Nephron progenitor cell (in vitro differentiated cells): ENCODE results near the gene MGLL.

ENCODE experiments used
- DNase-seq: peaks from one replicate; pipeline ENCODE4 v3.0.0; 2021
- H3K27ac Mint-ChIP-seq: 2 replicates; pipeline ENCODE4 v1.8.0; 2021; ENCODE audit warnings: mild to moderate bottlenecking, moderate library complexity, mixed read lengths
- H3K27me3 Mint-ChIP-seq: 2 replicates; pipeline ENCODE4 v1.8.0; 2021; ENCODE audit warnings: mild to moderate bottlenecking, low read depth, mixed read lengths; ENCODE audit not compliant: poor library complexity
- H3K36me3 Mint-ChIP-seq: 2 replicates; pipeline ENCODE4 v1.8.0; 2021; ENCODE audit warnings: low read depth, mixed read lengths
- H3K4me1 Mint-ChIP-seq: 2 replicates; pipeline ENCODE4 v1.8.0; 2021; ENCODE audit warnings: mixed read lengths
- H3K4me3 Mint-ChIP-seq: 2 replicates; pipeline ENCODE4 v1.8.0; 2021; ENCODE audit warnings: mild to moderate bottlenecking, moderate library complexity, mixed read lengths
- H3K9me3 Mint-ChIP-seq: 2 replicates; pipeline ENCODE4 v1.8.0; 2021; ENCODE audit warnings: mild to moderate bottlenecking, moderate library complexity, mixed read lengths
- TF ChIP-seq, protein P1 (sequence below): fragments of 200-600 bp; sonication (generic); IDR thresholded peaks from 2 replicates; pipeline ENCODE4 v1.5.0; 2021; ENCODE audit warnings: antibody characterized with exemption

Gene MGLL

DNA sequence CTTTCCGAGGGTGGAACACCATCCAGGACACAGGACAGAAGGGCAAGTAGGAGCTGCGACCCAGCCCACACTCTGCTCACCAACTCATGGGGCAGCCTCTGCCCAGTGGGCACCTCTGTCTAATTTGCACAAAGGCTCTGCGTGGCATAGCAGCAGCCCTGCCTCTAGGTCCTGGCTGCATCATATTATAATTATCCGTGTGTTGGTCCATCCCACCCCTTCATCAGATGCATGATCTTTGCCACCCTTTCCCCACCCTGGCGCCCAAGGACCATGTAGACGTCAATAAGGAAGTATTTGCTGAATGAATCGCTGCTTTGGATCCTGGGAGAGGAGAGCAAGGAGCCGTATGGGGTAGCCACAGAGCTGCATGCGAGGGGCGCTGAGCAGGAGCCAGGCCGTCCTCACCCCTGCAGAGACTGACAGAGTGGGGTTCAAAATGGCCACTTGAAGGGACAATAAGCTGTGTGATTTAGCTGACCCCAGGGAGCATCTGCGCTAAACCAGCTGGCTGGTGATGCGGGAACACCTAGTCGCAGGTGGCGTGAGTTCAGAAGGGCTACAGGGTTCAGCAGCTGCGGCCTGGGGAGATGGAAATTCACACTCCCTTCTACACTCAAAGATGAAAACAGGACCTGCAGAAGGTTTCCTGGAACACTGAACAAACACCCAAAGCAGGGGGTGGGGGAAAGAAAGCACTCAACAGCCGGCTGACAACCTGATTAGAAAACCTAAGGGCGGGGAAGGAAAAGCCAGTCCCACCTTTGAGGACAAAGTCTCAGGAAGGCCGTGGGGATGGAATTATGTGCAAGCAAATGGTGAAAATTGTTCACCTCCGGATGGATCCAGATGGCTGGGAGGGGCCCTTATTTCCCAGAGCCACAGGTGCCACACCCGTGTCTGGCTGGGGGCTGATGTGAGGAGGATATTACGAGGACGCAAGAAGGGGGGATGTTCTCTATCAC is 6.4 kb downstream of the MGLL start:
- Mint-ChIP-seq H3K9me3 (peaks cover 7% of the 10 kb centered on the region), H3K4me1 (peaks cover 40% of the 10 kb centered on the region), H3K27me3 (peaks cover 13% of the 10 kb centered on the region), H3K27ac (peak overlapping the region; percentile 11), H3K36me3 (no peaks in the 10 kb centered on the region), H3K4me3 (no peak overlapping the region)
- no peak for DNase-seq
- TF ChIP-seq, protein P1, sequence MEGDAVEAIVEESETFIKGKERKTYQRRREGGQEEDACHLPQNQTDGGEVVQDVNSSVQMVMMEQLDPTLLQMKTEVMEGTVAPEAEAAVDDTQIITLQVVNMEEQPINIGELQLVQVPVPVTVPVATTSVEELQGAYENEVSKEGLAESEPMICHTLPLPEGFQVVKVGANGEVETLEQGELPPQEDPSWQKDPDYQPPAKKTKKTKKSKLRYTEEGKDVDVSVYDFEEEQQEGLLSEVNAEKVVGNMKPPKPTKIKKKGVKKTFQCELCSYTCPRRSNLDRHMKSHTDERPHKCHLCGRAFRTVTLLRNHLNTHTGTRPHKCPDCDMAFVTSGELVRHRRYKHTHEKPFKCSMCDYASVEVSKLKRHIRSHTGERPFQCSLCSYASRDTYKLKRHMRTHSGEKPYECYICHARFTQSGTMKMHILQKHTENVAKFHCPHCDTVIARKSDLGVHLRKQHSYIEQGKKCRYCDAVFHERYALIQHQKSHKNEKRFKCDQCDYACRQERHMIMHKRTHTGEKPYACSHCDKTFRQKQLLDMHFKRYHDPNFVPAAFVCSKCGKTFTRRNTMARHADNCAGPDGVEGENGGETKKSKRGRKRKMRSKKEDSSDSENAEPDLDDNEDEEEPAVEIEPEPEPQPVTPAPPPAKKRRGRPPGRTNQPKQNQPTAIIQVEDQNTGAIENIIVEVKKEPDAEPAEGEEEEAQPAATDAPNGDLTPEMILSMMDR: no peak

DNA sequence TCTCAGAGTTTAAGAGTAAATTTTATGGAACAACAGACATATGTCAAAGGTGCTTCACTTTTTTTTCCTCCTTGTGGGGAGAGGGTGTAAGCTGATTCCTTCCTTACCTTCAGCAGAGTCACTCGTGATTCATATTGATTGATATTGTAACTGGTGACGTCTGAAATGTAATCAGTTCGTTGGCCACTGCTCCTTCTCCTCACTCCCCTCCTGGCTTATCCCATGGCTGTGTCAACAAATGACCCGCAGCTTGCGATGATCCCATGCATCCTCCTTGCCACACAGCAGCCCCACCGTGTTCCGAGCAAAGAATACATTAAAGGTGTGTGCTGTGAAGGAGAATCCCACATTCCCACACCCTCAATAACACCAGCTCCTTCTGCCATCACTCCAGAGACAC is 7.3 kb downstream of the MGLL start:
- no peak for DNase-seq
- Mint-ChIP-seq H3K9me3 (peaks cover 7% of the 10 kb centered on the region), H3K27ac (no peak overlapping the region), H3K4me1 (peaks cover 31% of the 10 kb centered on the region), H3K4me3 (no peak overlapping the region), H3K36me3 (no peaks in the 10 kb centered on the region), H3K27me3 (peaks cover 13% of the 10 kb centered on the region)
- TF ChIP-seq, protein P1: no peak

DNA sequence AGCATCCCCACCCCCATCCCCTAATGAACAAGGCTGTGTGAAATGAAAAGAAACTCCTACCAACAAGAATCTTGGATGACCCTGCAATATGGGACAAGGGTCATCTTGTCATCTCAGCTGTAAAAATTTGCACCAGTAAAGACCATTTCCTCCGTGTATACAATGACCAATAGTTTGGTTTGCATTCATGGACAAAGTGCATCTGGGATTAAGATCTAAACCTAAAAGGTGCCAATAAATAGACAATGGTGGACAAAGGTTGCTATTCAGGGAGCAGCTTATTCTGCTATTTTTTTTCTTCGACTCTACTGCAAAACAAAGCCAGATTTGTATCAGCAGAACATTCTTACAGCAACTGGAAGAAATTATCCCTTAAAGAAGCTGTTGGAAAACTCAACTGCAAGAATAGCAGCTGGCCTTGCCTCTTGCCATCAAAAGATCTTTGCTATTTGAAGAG is 8.0 kb downstream of the MGLL start:
- H3K27ac Mint-ChIP-seq: no peak overlapping the region
- peaks cover 7% of the 10 kb centered on the region for H3K9me3 Mint-ChIP-seq
- no peak for DNase-seq
- peaks cover 26% of the 10 kb centered on the region for H3K4me1 Mint-ChIP-seq
- peaks cover 13% of the 10 kb centered on the region for H3K27me3 Mint-ChIP-seq
- no peaks in the 10 kb centered on the region for H3K36me3 Mint-ChIP-seq
- no peak overlapping the region for H3K4me3 Mint-ChIP-seq
- TF ChIP-seq, protein P1: no peak

DNA sequence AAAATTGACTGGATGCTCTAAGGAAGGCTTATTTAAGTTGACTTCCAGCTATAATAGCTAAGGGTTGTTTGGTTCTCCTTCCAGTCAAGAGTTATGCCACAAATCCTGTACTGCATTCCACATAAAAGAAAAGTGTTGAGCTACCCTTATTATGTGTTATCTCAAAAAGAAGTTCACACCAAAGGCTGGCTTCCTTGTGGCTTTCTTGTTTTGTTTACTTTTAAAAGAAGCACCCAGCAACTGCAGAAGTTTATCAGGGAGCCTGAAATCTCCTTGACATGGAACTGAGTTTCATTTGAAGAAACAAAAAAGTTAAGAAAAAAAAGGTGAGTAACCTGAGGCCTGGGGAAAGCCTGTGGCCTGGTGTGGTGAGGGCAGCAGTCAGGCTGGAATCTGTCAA is 10.2 kb downstream of the MGLL start:
- H3K36me3 Mint-ChIP-seq: no peaks in the 10 kb centered on the region
- peaks cover 19% of the 10 kb centered on the region for H3K27me3 Mint-ChIP-seq
- H3K27ac Mint-ChIP-seq: no peak overlapping the region
- DNase-seq: no peak
- H3K4me1 Mint-ChIP-seq: peaks cover 26% of the 10 kb centered on the region
- no peak overlapping the region for H3K4me3 Mint-ChIP-seq
- H3K9me3 Mint-ChIP-seq: peaks cover 7% of the 10 kb centered on the region
- TF ChIP-seq, protein P1: no peak

DNA sequence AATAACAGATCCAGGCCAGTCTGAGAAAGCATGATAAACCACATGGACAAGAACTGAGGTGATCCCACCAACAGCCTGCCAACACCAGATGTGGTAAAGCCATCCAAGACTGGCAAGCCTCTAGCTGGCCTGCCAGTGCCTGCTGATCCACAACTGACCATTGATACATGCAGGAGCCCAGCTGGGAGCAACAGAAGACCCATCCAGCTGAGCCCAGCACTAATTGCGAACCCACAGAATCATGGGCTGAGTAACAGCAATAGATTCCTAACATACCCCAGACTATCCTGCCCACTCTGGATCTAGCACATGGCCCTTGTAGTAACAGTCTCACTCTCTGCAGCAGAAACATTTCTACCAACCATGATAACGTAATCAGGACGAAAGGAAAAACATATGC is 10.6 kb downstream of the MGLL start:
- H3K4me3 Mint-ChIP-seq: no peak overlapping the region
- peaks cover 19% of the 10 kb centered on the region for H3K27me3 Mint-ChIP-seq
- no peaks in the 10 kb centered on the region for H3K36me3 Mint-ChIP-seq
- peaks cover 7% of the 10 kb centered on the region for H3K9me3 Mint-ChIP-seq
- H3K4me1 Mint-ChIP-seq: peaks cover 26% of the 10 kb centered on the region
- no peak for DNase-seq
- TF ChIP-seq, protein P1: no peak
- H3K27ac Mint-ChIP-seq: no peak overlapping the region
